AG09319 (cell line): ENCODE measurements around the gene MED22.

Experiments
- DNase-seq: peaks from one replicate; pipeline ENCODE4 v3.0.0-alpha.2; 2010; ENCODE audit warnings: low read depth; ENCODE audit errors: extremely low read depth
- CTCF ChIP-seq: IDR thresholded peaks from 2 replicates; pipeline ENCODE4 v1.5.1; 2011; ENCODE audit warnings: low read depth, mild to moderate bottlenecking, inconsistent platforms, low read length, moderate library complexity

Gene MED22

GRCh38 chr9:133368249-133368881 lies 20.4 kb upstream of the MED22 start:
- no peak for TF ChIP-seq CTCF
- no peak for DNase-seq

GRCh38 chr9:133367778-133368177 lies 19.8 kb upstream of the MED22 start:
- no peak for TF ChIP-seq CTCF
- DNase-seq, result no peak

- no peak for TF ChIP-seq CTCF
- DNase-seq, result no peak
These were observed 19.3 kb upstream of the MED22 start for GRCh38 chr9:133367221-133367620.

DNA sequence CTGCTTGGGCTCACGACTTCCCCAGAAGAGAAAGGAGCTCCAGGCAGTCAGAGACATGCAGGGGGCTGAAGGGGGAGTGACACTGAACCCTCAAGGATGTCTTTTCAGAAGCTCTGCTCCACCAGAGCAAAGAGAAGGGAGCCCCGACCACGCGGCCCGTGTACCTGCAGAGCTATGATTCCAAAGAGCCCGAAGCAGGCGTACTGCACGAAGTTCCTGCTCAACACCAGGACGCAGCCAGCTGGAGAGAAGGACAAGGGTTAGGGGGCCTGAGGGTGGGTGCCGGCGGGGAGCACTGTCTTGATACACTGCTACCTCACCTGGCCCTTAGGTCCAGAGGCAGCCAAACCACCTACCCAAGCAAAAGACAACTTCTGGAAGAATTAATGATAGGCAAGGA lies 18.5 kb upstream of the MED22 start:
- DNase-seq, result no peak
- TF ChIP-seq CTCF, result no peak

- TF ChIP-seq CTCF, result no peak
- DNase-seq, result no peak
These were observed 14.6 kb upstream of the MED22 start for GRCh38 chr9:133362359-133363044.

DNA sequence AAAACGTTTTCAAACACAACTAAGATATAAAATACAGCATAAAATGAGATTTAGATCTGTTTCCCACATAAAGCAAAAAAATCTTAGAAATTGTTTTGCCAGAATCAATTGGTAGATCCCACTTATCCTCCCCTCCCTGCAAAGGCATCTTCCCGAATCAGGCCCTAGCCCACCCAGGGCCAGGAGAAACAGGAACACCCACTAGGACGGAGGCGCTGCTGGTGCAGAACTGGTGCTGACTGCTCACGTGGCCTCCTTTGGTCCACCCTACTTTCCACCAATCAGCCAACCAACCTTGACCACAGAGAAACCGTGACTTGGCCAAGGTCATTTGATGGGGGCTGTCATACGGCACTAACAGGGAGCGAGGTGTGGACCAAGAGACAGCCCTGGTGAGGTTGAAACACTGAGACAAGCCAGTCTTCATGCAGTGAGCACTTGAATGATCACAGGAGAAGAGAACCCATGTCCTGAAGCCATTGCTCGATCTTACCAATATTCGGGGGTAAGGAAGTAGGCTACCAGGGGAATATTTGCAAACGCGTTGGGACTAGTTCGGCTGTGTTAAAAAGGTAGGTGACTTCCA lies 13.7 kb upstream of the MED22 start:
- TF ChIP-seq CTCF, result no peak
- DNase-seq, result no peak
